ENCODE data around the gene COQ10A.

Gene COQ10A

DNA sequence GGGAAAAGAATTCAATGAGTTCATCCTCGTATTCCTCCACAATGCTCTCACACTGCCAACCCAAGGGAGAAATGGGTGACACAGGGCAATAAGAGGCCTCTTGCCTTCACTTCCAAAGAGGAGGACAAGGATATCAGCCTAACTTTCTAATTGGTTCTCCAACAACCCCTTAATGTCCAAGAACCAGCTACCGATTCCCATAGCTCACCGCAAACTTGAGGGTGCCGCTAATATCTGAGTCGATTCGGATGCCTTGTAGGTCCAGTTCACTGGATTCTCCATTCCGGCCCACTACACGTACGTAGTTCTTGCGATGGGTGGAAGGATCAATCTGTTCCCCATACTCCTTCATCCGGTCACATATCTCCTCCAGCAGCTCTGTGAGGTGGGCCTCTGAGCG, 44.3 kb downstream of the COQ10A start:
- no peak for DNase-seq (ENCODE audit: low spot score)
- no peak overlapping the region for H3K4me3 ChIP-seq
- no peak overlapping the region for H3K27ac ChIP-seq
- TF ChIP-seq, protein P1, sequence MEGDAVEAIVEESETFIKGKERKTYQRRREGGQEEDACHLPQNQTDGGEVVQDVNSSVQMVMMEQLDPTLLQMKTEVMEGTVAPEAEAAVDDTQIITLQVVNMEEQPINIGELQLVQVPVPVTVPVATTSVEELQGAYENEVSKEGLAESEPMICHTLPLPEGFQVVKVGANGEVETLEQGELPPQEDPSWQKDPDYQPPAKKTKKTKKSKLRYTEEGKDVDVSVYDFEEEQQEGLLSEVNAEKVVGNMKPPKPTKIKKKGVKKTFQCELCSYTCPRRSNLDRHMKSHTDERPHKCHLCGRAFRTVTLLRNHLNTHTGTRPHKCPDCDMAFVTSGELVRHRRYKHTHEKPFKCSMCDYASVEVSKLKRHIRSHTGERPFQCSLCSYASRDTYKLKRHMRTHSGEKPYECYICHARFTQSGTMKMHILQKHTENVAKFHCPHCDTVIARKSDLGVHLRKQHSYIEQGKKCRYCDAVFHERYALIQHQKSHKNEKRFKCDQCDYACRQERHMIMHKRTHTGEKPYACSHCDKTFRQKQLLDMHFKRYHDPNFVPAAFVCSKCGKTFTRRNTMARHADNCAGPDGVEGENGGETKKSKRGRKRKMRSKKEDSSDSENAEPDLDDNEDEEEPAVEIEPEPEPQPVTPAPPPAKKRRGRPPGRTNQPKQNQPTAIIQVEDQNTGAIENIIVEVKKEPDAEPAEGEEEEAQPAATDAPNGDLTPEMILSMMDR (IDR thresholded peaks at IDR 0.05): no peak

- H3K27ac ChIP-seq: peak overlapping the region; percentile 84 to 95
- no peak for DNase-seq (ENCODE audit: low spot score)
- TF ChIP-seq, protein P1 (IDR thresholded peaks at IDR 0.05): no peak
- peak overlapping the region; percentile 93 for H3K4me3 ChIP-seq
Observed at GRCh38 chr12:56315249-56315621, 48.5 kb downstream of the COQ10A start.

GRCh38 chr12:56315622-56316473, 49.1 kb downstream of the COQ10A start, which contains the start of gene CNPY2:
Gene CNPY2 (minus strand): TSS chr12:56315988. CDS start chr12:56315217, 771 bp downstream.
- Histone ChIP-seq H3K27ac (peak within 1 kb of the TSS; percentile 84 to 95), H3K4me3 (peak within 1 kb of the TSS; percentile 93)
- DNase-seq (ENCODE audit: low spot score): peak; percentile 98
- TF ChIP-seq, protein P1 (IDR thresholded peaks at IDR 0.05): no peak

- H3K4me3 ChIP-seq: no peak overlapping the region
- no peak for DNase-seq (ENCODE audit: low spot score)
- no peak overlapping the region for H3K27ac ChIP-seq
- TF ChIP-seq, protein P1 (IDR thresholded peaks at IDR 0.05): no peak
Observed at GRCh38 chr12:56317675-56318074, 50.9 kb downstream of the COQ10A start.
